Measurements from ENCODE around the gene COL23A1. TPM values are rescaled to one million over a fixed set of nuclear protein-coding genes. Genes with fewer than 3 reads are reported as not detected.
"Not testable (repeated sequence)": the region's sequence is repeated elsewhere in the genome, so short reads cannot be mapped to it uniquely, and the experiment has no call there.

Gene COL23A1
- total RNA-seq, 2 experiments from 2014 or later, result 0.21 to 0.22 TPM

DNA sequence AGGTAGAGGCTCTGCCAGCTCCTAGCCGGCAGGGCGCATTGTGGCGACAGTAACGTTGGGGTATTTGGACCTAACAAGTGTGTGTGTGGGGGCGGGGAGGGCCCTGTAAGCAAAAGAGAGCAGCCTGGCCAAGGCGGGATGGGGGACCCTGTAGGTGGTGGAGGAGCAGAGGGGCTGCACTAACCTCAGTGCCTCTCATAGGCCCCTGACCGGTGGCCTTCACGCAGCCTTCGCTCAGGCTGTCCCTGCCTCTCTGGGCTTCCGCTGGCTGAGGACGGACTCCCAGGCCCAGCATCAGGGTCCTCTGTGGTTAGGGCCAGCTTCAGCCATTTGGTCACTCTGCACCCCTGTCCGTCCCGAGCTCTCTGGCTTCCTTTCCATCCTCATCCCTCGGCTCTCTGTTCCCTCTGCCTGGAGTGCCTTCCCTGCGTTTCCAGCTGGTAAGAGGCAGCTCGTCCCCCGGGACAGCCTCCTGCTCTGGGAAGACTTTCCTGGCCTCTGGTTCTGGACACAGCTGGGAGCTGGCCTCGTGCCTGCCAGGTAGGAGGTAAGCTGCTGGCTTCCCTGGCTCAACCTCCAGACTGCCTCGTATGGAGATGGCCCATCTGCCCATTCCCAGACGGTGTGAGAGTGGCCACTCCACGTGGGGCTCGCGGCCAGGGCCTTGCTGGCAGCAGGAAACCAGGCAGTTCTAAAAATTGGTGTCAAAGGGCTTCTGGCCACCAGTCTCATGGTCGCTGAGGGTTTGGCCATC lies 318.3 kb downstream of the COL23A1 start:
- H3K4me3 Mint-ChIP-seq, result no peak overlapping the region
- DNase-seq, result no peak
- H3K9me3 Mint-ChIP-seq, result no peaks in the 10 kb centered on the region
- H3K27ac Mint-ChIP-seq, result no peak overlapping the region
- no peaks in the 10 kb centered on the region for H3K4me1 Mint-ChIP-seq
- no peaks in the 10 kb centered on the region for H3K27me3 Mint-ChIP-seq
- H3K36me3 Mint-ChIP-seq, result no peaks in the 10 kb centered on the region

DNA sequence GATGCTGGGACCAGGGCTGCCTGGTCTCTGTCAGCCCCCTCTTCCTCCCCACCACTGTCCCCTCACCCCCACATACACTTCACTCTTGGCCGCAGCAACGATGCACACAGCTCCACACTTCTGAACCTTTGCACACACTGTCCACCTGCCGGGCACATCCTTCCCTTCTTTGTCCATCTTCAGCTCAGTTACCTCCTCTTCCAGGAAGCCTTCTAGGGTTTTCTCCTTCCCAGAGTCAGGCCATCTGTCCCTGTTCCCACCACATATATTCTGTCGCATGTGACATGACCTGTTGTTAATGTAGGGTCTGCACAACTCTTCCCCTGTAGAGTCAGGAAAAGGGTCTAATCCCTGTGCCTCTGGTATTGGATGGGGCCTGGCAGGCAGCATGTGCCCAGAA lies 319.0 kb downstream of the COL23A1 start:
- Mint-ChIP-seq H3K9me3 (no peaks in the 10 kb centered on the region), H3K36me3 (no peaks in the 10 kb centered on the region), H3K27ac (no peak overlapping the region), H3K4me1 (no peaks in the 10 kb centered on the region), H3K4me3 (no peak overlapping the region), H3K27me3 (no peaks in the 10 kb centered on the region)
- DNase-seq, result no peak

GRCh38 chr5:178269499-178269898 lies 320.7 kb downstream of the COL23A1 start:
- H3K4me1 Mint-ChIP-seq, result no peaks in the 10 kb centered on the region
- no peak overlapping the region for H3K27ac Mint-ChIP-seq
- H3K27me3 Mint-ChIP-seq, result no peaks in the 10 kb centered on the region
- no peak overlapping the region for H3K4me3 Mint-ChIP-seq
- H3K9me3 Mint-ChIP-seq, result no peaks in the 10 kb centered on the region
- no peak for DNase-seq
- no peaks in the 10 kb centered on the region for H3K36me3 Mint-ChIP-seq

- no peak overlapping the region for H3K27ac Mint-ChIP-seq
- H3K4me1 Mint-ChIP-seq, result no peaks in the 10 kb centered on the region
- H3K4me3 Mint-ChIP-seq, result no peak overlapping the region
- H3K27me3 Mint-ChIP-seq, result no peaks in the 10 kb centered on the region
- H3K9me3 Mint-ChIP-seq, result peaks cover 2% of the 10 kb centered on the region
- H3K36me3 Mint-ChIP-seq, result no peaks in the 10 kb centered on the region
- no peak for DNase-seq
These were observed 322.3 kb downstream of the COL23A1 start for GRCh38 chr5:178267876-178268275.

- Mint-ChIP-seq H3K4me3 (no peak overlapping the region), H3K4me1 (no peaks in the 10 kb centered on the region), H3K27ac (no peak overlapping the region), H3K36me3 (no peaks in the 10 kb centered on the region), H3K27me3 (no peaks in the 10 kb centered on the region), H3K9me3 (peaks cover 2% of the 10 kb centered on the region)
- DNase-seq, result no peak
These were observed 322.9 kb downstream of the COL23A1 start for GRCh38 chr5:178267245-178267644.

DNA sequence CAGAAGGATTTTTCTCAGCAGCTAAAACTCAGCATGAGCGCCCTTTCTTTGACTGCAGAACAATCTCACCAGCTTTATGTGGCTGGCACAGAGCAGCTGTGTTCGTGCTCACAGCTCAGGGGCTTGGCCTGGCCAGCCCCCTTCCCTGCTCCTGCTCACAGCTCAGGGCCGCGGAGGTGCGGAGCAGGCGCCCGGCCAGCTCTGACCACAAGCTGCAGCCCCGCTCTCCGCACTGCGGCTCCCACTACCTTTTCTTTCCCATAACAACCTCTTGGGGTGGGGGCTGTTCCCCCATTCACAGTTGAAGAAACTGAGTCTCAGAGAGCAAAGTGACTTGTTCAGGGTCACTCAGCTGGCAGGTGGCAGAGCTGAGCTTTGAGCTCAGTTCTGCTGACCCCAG lies 323.6 kb downstream of the COL23A1 start:
- no peaks in the 10 kb centered on the region for H3K27me3 Mint-ChIP-seq
- no peak for DNase-seq
- no peaks in the 10 kb centered on the region for H3K36me3 Mint-ChIP-seq
- no peaks in the 10 kb centered on the region for H3K4me1 Mint-ChIP-seq
- H3K9me3 Mint-ChIP-seq, result peaks cover 2% of the 10 kb centered on the region
- no peak overlapping the region for H3K27ac Mint-ChIP-seq
- H3K4me3 Mint-ChIP-seq, result no peak overlapping the region

- Mint-ChIP-seq H3K27me3 (no peaks in the 10 kb centered on the region), H3K4me3 (no peak overlapping the region), H3K9me3 (peaks cover 2% of the 10 kb centered on the region), H3K36me3 (no peaks in the 10 kb centered on the region), H3K4me1 (no peaks in the 10 kb centered on the region), H3K27ac (no peak overlapping the region)
- no peak for DNase-seq
These were observed 324.4 kb downstream of the COL23A1 start for GRCh38 chr5:178265746-178266145.

GRCh38 chr5:178264044-178264443 lies 326.1 kb downstream of the COL23A1 start:
- Mint-ChIP-seq H3K4me3 (no peak overlapping the region), H3K9me3 (peaks cover 2% of the 10 kb centered on the region), H3K27ac (no peak overlapping the region), H3K36me3 (no peaks in the 10 kb centered on the region), H3K4me1 (no peaks in the 10 kb centered on the region), H3K27me3 (no peaks in the 10 kb centered on the region)
- no peak for DNase-seq

GRCh38 chr5:178261666-178262600 lies 328.3 kb downstream of the COL23A1 start:
- Mint-ChIP-seq H3K27ac (no peak overlapping the region), H3K36me3 (no peaks in the 10 kb centered on the region), H3K4me3 (no peak overlapping the region), H3K9me3 (peaks cover 2% of the 10 kb centered on the region), H3K27me3 (no peaks in the 10 kb centered on the region), H3K4me1 (no peaks in the 10 kb centered on the region)
- DNase-seq, result no peak

GRCh38 chr5:178259623-178260536 lies 330.3 kb downstream of the COL23A1 start:
- Mint-ChIP-seq H3K36me3 (no peaks in the 10 kb centered on the region), H3K27me3 (no peaks in the 10 kb centered on the region), H3K4me3 (no peak overlapping the region), H3K9me3 (peaks cover 2% of the 10 kb centered on the region), H3K27ac (no peak overlapping the region), H3K4me1 (no peaks in the 10 kb centered on the region)
- DNase-seq, result no peak

DNA sequence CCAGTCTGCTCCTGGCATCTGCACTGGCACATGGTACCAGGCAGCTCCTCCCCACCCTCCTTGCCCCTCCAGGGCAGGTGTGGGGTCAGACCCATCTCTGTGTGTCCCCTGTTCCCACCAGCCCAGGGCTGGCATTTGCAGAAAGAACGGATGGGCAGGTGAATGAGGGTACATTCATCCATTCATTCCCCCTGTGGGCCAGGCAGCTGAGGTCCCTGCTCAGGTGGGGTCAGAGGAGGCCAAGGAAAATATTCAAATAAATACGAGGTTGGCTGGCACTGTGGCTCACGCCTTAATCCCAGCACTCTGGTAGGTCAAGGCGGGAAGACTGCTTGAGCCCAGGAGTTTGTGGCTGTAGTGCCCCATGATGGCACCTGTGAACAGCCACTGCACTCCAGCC lies 332.5 kb downstream of the COL23A1 start:
- H3K36me3 Mint-ChIP-seq, result no peaks in the 10 kb centered on the region
- H3K27ac Mint-ChIP-seq, result no peak overlapping the region
- no peaks in the 10 kb centered on the region for H3K9me3 Mint-ChIP-seq
- no peaks in the 10 kb centered on the region for H3K4me1 Mint-ChIP-seq
- no peak overlapping the region for H3K4me3 Mint-ChIP-seq
- no peak for DNase-seq
- no peaks in the 10 kb centered on the region for H3K27me3 Mint-ChIP-seq

DNA sequence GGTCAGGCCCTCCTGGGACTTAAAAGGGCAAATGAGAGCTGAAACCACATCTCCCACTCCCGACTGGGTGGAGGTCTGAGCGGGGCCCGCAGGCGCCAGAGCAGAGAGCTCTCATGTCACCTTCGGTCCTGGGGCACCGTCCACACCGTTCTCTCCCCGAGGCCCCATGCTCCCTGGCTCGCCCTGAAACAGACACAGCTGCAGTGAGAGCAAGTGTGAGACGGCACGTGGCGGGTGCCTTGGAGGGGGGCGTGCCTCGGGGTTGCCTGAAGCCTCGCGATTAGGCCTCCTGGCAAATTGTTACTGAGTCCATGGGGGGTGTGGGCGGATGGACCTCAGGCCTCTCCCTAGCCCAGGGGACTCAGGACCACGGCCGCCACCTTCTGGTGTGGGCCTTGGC lies 333.4 kb downstream of the COL23A1 start:
- no peak overlapping the region for H3K27ac Mint-ChIP-seq
- H3K9me3 Mint-ChIP-seq, result no peaks in the 10 kb centered on the region
- H3K4me1 Mint-ChIP-seq, result no peaks in the 10 kb centered on the region

DNA sequence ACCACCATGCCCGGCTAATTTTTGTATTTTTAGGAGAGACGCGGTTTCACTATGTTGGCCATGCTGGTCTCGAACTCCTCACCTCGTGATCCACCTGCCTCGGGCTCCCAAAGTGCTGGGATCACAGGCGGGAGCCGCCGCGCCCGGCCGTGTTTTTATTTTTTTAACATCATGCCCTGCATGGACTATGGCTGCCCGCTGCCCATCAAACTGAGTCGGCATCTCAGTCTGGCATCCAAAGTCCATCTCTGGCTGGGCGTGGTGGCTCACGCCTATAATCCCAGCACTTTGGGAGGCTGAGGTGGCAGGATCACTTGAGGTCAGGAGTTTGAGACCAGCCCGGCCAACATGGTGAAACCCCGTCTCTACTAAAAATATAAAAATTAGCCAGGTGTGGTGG lies 336.6 kb downstream of the COL23A1 start:
- not testable (repeated sequence) for H3K36me3 Mint-ChIP-seq, H3K9me3 Mint-ChIP-seq, H3K27me3 Mint-ChIP-seq, H3K27ac Mint-ChIP-seq, H3K4me3 Mint-ChIP-seq, H3K4me1 Mint-ChIP-seq, DNase-seq

More for the DNA sequence above, 333.4 kb downstream of the COL23A1 start:
- no peak for DNase-seq
- Mint-ChIP-seq H3K27me3 (no peaks in the 10 kb centered on the region), H3K4me3 (no peak overlapping the region), H3K36me3 (no peaks in the 10 kb centered on the region)

DNA sequence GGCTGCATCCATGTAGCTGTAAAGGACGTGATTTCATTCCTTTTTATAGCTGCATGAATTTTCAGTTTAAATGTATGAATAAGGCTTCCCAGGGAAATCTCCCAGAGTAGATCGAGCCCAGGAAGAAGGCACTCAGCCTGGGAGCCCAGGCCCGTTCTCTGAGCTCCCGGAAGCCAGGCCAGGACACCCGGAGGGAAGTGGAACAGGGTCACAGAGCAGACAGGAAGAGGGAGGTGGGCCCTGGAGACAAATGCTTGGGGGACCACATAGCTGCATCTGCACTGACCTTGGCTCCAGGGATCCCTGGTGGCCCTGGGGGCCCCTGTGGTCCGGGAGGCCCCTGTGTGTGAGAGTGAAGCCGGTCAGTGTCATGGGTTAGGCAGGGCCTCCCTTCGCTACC lies 337.9 kb downstream of the COL23A1 start:
- Mint-ChIP-seq H3K4me1 (peaks cover 10% of the 10 kb centered on the region), H3K27ac (no peak overlapping the region), H3K27me3 (no peaks in the 10 kb centered on the region), H3K36me3 (no peaks in the 10 kb centered on the region), H3K4me3 (no peak overlapping the region), H3K9me3 (no peaks in the 10 kb centered on the region)
- DNase-seq, result no peak

- Mint-ChIP-seq H3K27me3 (no peaks in the 10 kb centered on the region), H3K27ac (no peak overlapping the region), H3K36me3 (no peaks in the 10 kb centered on the region), H3K9me3 (no peaks in the 10 kb centered on the region), H3K4me1 (peaks cover 12% of the 10 kb centered on the region), H3K4me3 (no peak overlapping the region)
- DNase-seq, result no peak
These were observed 339.9 kb downstream of the COL23A1 start for GRCh38 chr5:178250263-178250662.

Measured in activated naive CD8-positive, alpha-beta T cell treated with anti-CD3 and anti-CD28 coated beads for 36 hours (primary cell).